Esophagus squamous epithelium (tissue), 4 donors: ENCODE measurements around the gene BDP1.

Source experiments
- CTCF ChIP-seq, 6 experiments: fragments of 450-650 bp in 4 of 6; fragments of 200-600 bp in 2 of 6; sonication (generic) in 2 of 6; IDR thresholded peaks; one replicate each; pipeline ENCODE4 v1.5.1; 2016 to 2019; ENCODE audit warnings: antibody characterized with exemption in 6 of 6, mild to moderate bottlenecking in 4 of 6, moderate library complexity in 4 of 6
- POLR2A ChIP-seq, 4 donors: fragments of 450-650 bp; IDR thresholded peaks; one replicate each; pipeline ENCODE4 v1.6.1; 2017; ENCODE audit warnings: antibody characterized with exemption in 4 of 4, mild to moderate bottlenecking in 4 of 4, moderate library complexity in 3 of 4

- TF ChIP-seq CTCF (IDR thresholded peaks at IDR 0.05) = no peak
- no peak for TF ChIP-seq POLR2A (IDR thresholded peaks at IDR 0.05)
These were observed 78.2 kb downstream of the BDP1 start for GRCh38 chr5:71533615-71534014.
